Measurements from ENCODE around the gene CMIP.

DNA sequence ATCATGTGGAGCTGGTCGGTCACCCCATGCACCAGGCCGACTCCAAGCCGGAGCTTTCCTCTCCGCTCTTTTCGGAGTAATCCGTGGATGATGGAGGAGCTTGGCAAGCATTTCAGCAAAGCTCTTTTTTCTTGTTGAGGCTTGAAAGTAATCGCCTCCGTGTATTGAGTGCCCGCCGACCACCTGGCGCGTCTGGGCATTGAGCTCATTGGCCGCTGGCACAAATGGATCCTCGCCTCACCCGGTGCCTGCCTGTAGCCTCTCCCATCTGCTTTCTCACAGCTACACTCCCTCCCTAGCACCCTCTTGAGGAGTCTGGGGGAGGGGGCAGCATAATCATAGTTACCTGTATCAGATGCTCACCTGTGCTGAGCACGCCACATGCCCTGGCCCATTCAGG, 148.9 kb downstream of the CMIP start:
- TF ChIP-seq NFRKB (IDR thresholded peaks at IDR 0.05) (no peak), CTBP1 (IDR thresholded peaks at IDR 0.05; ENCODE audit: borderline replicate concordance) (no peak), ARNT (IDR thresholded peaks at IDR 0.05) (no peak), FOXM1 (IDR thresholded peaks at IDR 0.05; ENCODE audit: borderline replicate concordance) (no peak), ZNF384 (IDR thresholded peaks at IDR 0.05) (no peak), SUZ12 (IDR thresholded peaks at IDR 0.05) (no peak), FOXA1 (IDR thresholded peaks at IDR 0.05) (no peak), SP1 (IDR thresholded peaks at IDR 0.05) (no peak)
